Measurements from ENCODE around the gene AKAP6.
"Not testable (repeated sequence)": the region's sequence is repeated elsewhere in the genome, so short reads cannot be mapped to it uniquely, and the experiment has no call there.

Gene AKAP6

GRCh38 chr14:32354716-32355115, 25.6 kb downstream of the AKAP6 start:
- H3K27me3 ChIP-seq (ENCODE audit: control insufficient read depth, insufficient read depth, low read length), result no peaks in the 10 kb centered on the region
- no peak overlapping the region for H3K4me2 ChIP-seq (ENCODE audit: low read length)
- no peaks in the 10 kb centered on the region for H3K4me1 ChIP-seq (ENCODE audit: control insufficient read depth, insufficient read depth, low read length)
- no peak overlapping the region for H3K9ac ChIP-seq (ENCODE audit: low read depth, low read length)
- H3K9me3 ChIP-seq (replicated peaks; ENCODE audit: low read length), result no peaks in the 10 kb centered on the region
- no peaks in the 10 kb centered on the region for H3K36me3 ChIP-seq (ENCODE audit: insufficient read depth, low read length)
- no peak overlapping the region for H3K4me3 ChIP-seq (ENCODE audit: low read length)

- Histone ChIP-seq H3K4me2 (ENCODE audit: low read length) (no peak overlapping the region), H3K36me3 (ENCODE audit: insufficient read depth, low read length) (no peaks in the 10 kb centered on the region), H3K9me3 (replicated peaks; ENCODE audit: low read length) (no peaks in the 10 kb centered on the region), H3K4me3 (ENCODE audit: low read length) (no peak overlapping the region), H3K4me1 (ENCODE audit: control insufficient read depth, insufficient read depth, low read length) (no peaks in the 10 kb centered on the region), H3K9ac (ENCODE audit: low read depth, low read length) (no peak overlapping the region), H3K27me3 (ENCODE audit: control insufficient read depth, insufficient read depth, low read length) (no peaks in the 10 kb centered on the region)
Observed at GRCh38 chr14:32358781-32359180, 29.7 kb downstream of the AKAP6 start.

- H3K4me3 ChIP-seq (ENCODE audit: low read length), result no peak overlapping the region
- H3K9ac ChIP-seq (ENCODE audit: low read depth, low read length), result no peak overlapping the region
- no peaks in the 10 kb centered on the region for H3K9me3 ChIP-seq (replicated peaks; ENCODE audit: low read length)
- peaks cover 15% of the 10 kb centered on the region for H3K4me1 ChIP-seq (ENCODE audit: control insufficient read depth, insufficient read depth, low read length)
- H3K27me3 ChIP-seq (ENCODE audit: control insufficient read depth, insufficient read depth, low read length), result no peaks in the 10 kb centered on the region
- H3K36me3 ChIP-seq (ENCODE audit: insufficient read depth, low read length), result no peaks in the 10 kb centered on the region
- H3K4me2 ChIP-seq (ENCODE audit: low read length), result no peak overlapping the region
Observed at GRCh38 chr14:32361674-32362073, 32.6 kb downstream of the AKAP6 start.

GRCh38 chr14:32363761-32364160, 34.7 kb downstream of the AKAP6 start:
- Histone ChIP-seq H3K4me1 (ENCODE audit: control insufficient read depth, insufficient read depth, low read length) (peaks cover 32% of the 10 kb centered on the region), H3K9me3 (replicated peaks; ENCODE audit: low read length) (no peaks in the 10 kb centered on the region), H3K27me3 (ENCODE audit: control insufficient read depth, insufficient read depth, low read length) (no peaks in the 10 kb centered on the region), H3K4me2 (ENCODE audit: low read length) (no peak overlapping the region), H3K4me3 (ENCODE audit: low read length) (no peak overlapping the region), H3K9ac (ENCODE audit: low read depth, low read length) (no peak overlapping the region), H3K36me3 (ENCODE audit: insufficient read depth, low read length) (no peaks in the 10 kb centered on the region)

- Histone ChIP-seq H3K36me3 (ENCODE audit: insufficient read depth, low read length) (no peaks in the 10 kb centered on the region), H3K9ac (ENCODE audit: low read depth, low read length) (no peak overlapping the region), H3K4me3 (ENCODE audit: low read length) (no peak overlapping the region), H3K9me3 (replicated peaks; ENCODE audit: low read length) (no peaks in the 10 kb centered on the region), H3K4me2 (ENCODE audit: low read length) (no peak overlapping the region), H3K27me3 (ENCODE audit: control insufficient read depth, insufficient read depth, low read length) (no peaks in the 10 kb centered on the region), H3K4me1 (ENCODE audit: control insufficient read depth, insufficient read depth, low read length) (peaks cover 43% of the 10 kb centered on the region)
Observed at GRCh38 chr14:32364941-32365340, 35.8 kb downstream of the AKAP6 start.

- Histone ChIP-seq H3K36me3 (ENCODE audit: insufficient read depth, low read length) (no peaks in the 10 kb centered on the region), H3K4me1 (ENCODE audit: control insufficient read depth, insufficient read depth, low read length) (peaks cover 55% of the 10 kb centered on the region), H3K4me2 (ENCODE audit: low read length) (peak overlapping the region; percentile 60), H3K4me3 (ENCODE audit: low read length) (no peak overlapping the region), H3K27me3 (ENCODE audit: control insufficient read depth, insufficient read depth, low read length) (no peaks in the 10 kb centered on the region), H3K9me3 (replicated peaks; ENCODE audit: low read length) (no peaks in the 10 kb centered on the region), H3K9ac (ENCODE audit: low read depth, low read length) (peak overlapping the region; percentile 55)
Observed at GRCh38 chr14:32366256-32366879, 37.3 kb downstream of the AKAP6 start.

- Histone ChIP-seq H3K4me1 (ENCODE audit: control insufficient read depth, insufficient read depth, low read length) (peaks cover 62% of the 10 kb centered on the region), H3K27me3 (ENCODE audit: control insufficient read depth, insufficient read depth, low read length) (no peaks in the 10 kb centered on the region), H3K4me3 (ENCODE audit: low read length) (no peak overlapping the region), H3K4me2 (ENCODE audit: low read length) (peak overlapping the region; percentile 60), H3K9me3 (replicated peaks; ENCODE audit: low read length) (no peaks in the 10 kb centered on the region), H3K9ac (ENCODE audit: low read depth, low read length) (peak overlapping the region; percentile 55), H3K36me3 (ENCODE audit: insufficient read depth, low read length) (no peaks in the 10 kb centered on the region)
Observed at GRCh38 chr14:32366986-32367385, 37.9 kb downstream of the AKAP6 start.

- H3K4me1 ChIP-seq (ENCODE audit: control insufficient read depth, insufficient read depth, low read length), result peaks cover 64% of the 10 kb centered on the region
- peak overlapping the region; percentile 55 for H3K9ac ChIP-seq (ENCODE audit: low read depth, low read length)
- H3K36me3 ChIP-seq (ENCODE audit: insufficient read depth, low read length), result no peaks in the 10 kb centered on the region
- no peaks in the 10 kb centered on the region for H3K27me3 ChIP-seq (ENCODE audit: control insufficient read depth, insufficient read depth, low read length)
- peak overlapping the region; percentile 60 for H3K4me2 ChIP-seq (ENCODE audit: low read length)
- no peaks in the 10 kb centered on the region for H3K9me3 ChIP-seq (replicated peaks; ENCODE audit: low read length)
- H3K4me3 ChIP-seq (ENCODE audit: low read length), result no peak overlapping the region
Observed at GRCh38 chr14:32367516-32367915, 38.4 kb downstream of the AKAP6 start.

- peak overlapping the region; percentile 20 for H3K9ac ChIP-seq (ENCODE audit: low read depth, low read length)
- H3K4me2 ChIP-seq (ENCODE audit: low read length), result no peak overlapping the region
- H3K4me3 ChIP-seq (ENCODE audit: low read length), result no peak overlapping the region
- H3K36me3 ChIP-seq (ENCODE audit: insufficient read depth, low read length), result no peaks in the 10 kb centered on the region
- peaks cover 70% of the 10 kb centered on the region for H3K4me1 ChIP-seq (ENCODE audit: control insufficient read depth, insufficient read depth, low read length)
- no peaks in the 10 kb centered on the region for H3K9me3 ChIP-seq (replicated peaks; ENCODE audit: low read length)
- H3K27me3 ChIP-seq (ENCODE audit: control insufficient read depth, insufficient read depth, low read length), result no peaks in the 10 kb centered on the region
Observed at GRCh38 chr14:32368107-32368506, 39.0 kb downstream of the AKAP6 start.

GRCh38 chr14:32370714-32371113, 41.6 kb downstream of the AKAP6 start:
- Histone ChIP-seq H3K9me3 (replicated peaks; ENCODE audit: low read length) (no peaks in the 10 kb centered on the region), H3K27me3 (ENCODE audit: control insufficient read depth, insufficient read depth, low read length) (no peaks in the 10 kb centered on the region), H3K36me3 (ENCODE audit: insufficient read depth, low read length) (no peaks in the 10 kb centered on the region), H3K9ac (ENCODE audit: low read depth, low read length) (peak overlapping the region; percentile 16), H3K4me3 (ENCODE audit: low read length) (no peak overlapping the region), H3K4me2 (ENCODE audit: low read length) (peak overlapping the region; percentile 54), H3K4me1 (ENCODE audit: control insufficient read depth, insufficient read depth, low read length) (peaks cover 79% of the 10 kb centered on the region)

GRCh38 chr14:32372154-32372553, 43.1 kb downstream of the AKAP6 start:
- no peaks in the 10 kb centered on the region for H3K36me3 ChIP-seq (ENCODE audit: insufficient read depth, low read length)
- peak overlapping the region; percentile 20 for H3K9ac ChIP-seq (ENCODE audit: low read depth, low read length)

GRCh38 chr14:32373174-32373573, 44.1 kb downstream of the AKAP6 start:
- H3K9me3 ChIP-seq (replicated peaks; ENCODE audit: low read length); H3K27me3 ChIP-seq (ENCODE audit: control insufficient read depth, insufficient read depth, low read length): not testable (repeated sequence)
- H3K4me1 ChIP-seq (ENCODE audit: control insufficient read depth, insufficient read depth, low read length), result peaks cover 56% of the 10 kb centered on the region

More at GRCh38 chr14:32372154-32372553, 43.1 kb downstream of the AKAP6 start:
- peak overlapping the region; percentile 43 for H3K4me2 ChIP-seq (ENCODE audit: low read length)
- H3K4me1 ChIP-seq (ENCODE audit: control insufficient read depth, insufficient read depth, low read length), result peaks cover 66% of the 10 kb centered on the region
- no peak overlapping the region for H3K4me3 ChIP-seq (ENCODE audit: low read length)
- no peaks in the 10 kb centered on the region for H3K27me3 ChIP-seq (ENCODE audit: control insufficient read depth, insufficient read depth, low read length)
- H3K9me3 ChIP-seq (replicated peaks; ENCODE audit: low read length), result no peaks in the 10 kb centered on the region

More at GRCh38 chr14:32373174-32373573, 44.1 kb downstream of the AKAP6 start:
- not testable (repeated sequence) for H3K9ac ChIP-seq (ENCODE audit: low read depth, low read length); H3K4me3 ChIP-seq (ENCODE audit: low read length); H3K36me3 ChIP-seq (ENCODE audit: insufficient read depth, low read length); H3K4me2 ChIP-seq (ENCODE audit: low read length)
